NCI-H2196 treated with DMSO at 0.1 percent for 48 hours (cell line): ENCODE measurements around the gene DND1.
A peak's percentile ranks its signal among the peaks of the same experiment; 100 is the strongest.
"Not testable (repeated sequence)": the region's sequence is repeated elsewhere in the genome, so short reads cannot be mapped to it uniquely, and the experiment has no call there.

Experiments
- DNase-seq: peaks from one replicate; lab custom pipeline; 2025; ENCODE audit not compliant: unreplicated experiment; lab: John Stamatoyannopoulos, UW

Gene DND1

DNA sequence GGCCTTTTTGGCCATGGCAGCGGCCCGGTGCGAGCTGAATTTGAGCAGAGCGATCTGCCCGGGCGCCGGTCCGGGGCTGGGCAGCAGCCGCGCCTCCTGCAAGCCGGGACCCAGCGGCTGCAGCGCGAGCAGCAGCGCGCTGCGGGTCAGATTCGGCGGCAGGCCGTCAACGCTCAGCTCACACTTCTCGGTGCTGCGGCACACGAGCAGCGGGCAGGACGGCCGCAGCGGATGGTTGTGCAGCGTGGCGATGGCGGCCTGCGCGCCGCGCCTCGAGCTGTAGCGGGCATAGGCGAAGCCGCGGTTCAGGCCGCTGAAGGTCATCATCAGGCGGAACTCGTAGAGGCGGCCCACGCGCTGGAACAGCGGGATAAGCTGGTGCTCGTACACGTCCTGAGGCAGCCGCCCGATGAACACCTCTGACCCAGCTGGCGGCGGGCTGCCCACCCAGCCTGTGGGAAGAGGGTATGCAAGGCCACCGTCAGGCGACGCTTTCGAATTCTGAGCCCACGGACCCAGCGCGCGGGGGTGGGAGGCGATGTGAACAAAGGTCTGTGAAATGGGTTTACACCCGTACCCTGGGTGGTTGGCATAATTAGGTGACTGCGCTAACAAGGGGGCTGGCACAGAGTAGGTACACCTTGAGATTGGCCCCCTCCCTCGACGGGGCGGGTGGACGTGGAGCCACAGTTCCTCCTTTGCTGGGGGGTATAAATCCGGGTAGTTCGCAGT is 755 bp downstream of the DND1 start:
- DNase-seq: no peak

DNA sequence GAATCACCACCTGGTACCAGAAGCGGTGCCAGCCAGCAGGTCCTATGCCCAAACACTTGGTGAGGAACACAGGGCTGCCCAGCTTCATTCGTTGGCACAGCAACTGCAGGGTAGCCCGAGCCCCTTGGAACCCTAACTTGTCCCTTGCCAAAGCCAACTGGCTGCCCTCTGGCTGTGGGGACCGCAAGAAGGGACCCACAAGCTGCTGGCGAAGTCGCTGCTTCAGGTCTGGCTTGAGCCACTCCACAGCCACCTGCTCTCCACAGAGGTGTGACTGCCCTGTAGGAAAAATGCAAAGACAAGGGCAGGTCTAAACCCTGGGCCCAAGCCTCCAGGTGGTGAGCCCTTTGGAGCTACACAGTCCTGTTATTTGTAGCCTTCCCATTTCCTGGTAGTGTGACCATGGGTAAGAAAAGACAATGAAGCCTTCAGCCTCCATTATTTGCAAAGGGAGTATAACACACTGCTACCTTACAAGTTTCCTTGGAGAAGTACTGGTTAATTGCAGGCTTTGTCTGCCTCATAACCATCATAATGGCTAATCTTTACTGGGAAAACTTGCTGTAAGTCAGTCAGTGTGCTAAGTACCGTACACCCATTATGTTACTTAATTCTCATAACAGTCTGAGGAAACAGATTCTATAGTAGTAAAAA is 1.8 kb downstream of the DND1 start:
- no peak for DNase-seq

DNA sequence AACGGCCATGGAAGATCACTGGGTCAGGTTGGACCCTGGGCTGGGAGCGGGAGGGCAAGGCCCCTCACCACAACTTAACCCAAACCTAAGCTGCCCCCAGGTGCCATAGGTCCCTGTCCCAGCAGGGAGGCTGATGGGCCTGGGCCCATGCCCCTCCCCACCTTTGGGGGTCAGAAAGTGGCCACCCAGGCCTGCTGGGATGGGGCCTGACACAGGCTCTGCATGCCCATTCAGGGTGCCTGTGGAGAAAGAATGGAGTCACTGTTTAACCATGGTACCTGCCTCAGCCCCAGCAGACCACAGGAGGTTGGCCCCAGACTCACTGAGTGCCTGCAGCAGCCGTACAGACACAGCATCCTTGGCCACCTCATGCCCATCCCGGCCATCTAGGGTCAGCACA is 2.3 kb downstream of the DND1 start:
- not testable (repeated sequence) for DNase-seq

DNA sequence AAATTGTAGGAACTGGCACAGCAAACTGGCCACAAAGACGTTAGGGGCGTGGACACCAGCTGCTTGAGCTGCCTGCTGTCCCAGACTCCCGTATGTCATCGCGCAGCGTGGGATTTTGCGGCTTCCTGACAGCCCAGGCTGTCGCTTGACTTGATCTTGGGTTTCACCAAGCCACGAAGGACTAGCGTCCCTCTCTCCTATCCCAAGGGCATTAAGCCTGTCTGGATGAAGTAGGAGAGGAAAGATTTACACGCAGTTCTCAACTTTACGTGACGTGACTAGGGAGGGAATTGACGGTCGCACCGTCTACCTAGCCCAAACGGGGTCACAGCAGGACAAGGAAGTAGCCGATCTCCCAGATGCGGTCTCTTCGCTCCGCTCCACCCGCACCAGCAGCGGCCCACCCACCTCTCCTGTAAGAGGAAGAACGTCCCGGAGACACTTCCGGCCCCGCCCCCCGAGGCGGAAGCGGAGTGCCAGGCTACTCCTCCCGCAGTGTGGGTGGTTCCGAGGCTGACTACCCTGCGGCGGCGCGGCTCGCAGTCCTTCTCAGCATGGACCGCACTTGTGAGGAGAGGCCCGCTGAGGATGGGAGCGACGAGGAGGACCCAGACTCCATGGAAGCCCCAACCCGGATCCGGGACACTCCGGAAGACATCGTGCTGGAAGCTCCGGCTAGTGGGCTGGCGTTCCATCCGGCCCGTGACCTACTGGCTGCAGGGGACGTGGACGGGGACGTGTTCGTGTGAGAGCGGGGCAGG is 8.8 kb downstream of the DND1 start, which contains the start of gene WDR55:
WDR55 (plus strand) TSS at position 546 of the 761 bp plus-strand sequence; CDS start at position 555, 9 bp downstream.
- peak; percentile 77 for DNase-seq

DNA sequence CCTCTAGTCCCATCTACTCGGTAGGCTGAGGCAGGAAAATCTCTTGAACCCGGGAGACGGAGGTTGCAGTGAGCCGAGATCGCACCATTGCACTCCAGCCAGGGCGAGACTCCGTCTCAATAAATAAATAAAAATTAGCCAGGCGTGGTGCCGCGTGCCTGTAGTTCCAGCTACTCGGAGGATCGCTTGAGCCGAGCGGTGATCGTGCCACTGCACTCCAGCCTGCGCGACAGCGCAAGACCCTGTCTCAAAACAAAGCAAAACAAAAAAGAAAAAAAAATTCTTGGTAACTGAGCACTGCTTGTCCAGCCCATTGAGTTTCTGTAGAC is 9.4 kb downstream of the DND1 start:
- DNase-seq: no peak

DNA sequence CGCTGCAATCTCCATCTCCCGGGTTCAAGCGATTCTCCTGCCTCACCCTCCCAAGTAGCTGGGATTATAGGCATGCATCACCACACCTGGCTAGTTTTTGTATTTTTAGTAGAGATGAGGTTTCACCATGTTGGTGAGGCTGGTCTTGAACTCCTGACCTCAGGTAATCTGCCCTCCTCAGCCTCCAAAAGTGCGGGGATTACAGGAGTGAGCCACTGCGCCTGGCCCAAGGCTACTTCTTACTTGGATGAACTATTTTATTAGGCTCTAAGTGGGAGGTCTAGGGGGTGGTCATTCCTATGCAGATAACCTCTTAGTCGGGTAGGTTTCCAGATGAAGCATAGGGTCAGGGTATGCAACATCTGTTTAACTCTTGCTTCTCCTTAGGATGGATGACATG is 13.0 kb downstream of the DND1 start:
- DNase-seq: not testable (repeated sequence)

DNA sequence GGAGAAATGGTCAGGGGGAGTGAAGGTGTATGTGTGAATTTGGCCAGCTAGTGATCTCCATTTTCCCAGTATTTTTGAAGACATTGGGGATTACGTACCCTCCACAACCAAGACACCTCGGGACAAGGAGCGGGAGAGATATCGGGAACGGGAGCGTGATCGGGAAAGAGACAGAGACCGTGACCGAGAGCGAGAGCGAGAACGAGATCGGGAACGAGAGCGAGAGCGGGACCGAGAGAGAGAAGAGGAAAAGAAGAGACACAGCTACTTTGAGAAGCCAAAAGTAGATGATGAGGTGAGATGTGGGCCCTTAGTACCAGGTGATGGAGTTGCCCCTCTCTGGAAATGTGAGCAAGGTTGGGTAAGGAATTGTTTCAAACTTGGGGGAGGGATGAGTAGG is 14.5 kb downstream of the DND1 start:
- no peak for DNase-seq

DNA sequence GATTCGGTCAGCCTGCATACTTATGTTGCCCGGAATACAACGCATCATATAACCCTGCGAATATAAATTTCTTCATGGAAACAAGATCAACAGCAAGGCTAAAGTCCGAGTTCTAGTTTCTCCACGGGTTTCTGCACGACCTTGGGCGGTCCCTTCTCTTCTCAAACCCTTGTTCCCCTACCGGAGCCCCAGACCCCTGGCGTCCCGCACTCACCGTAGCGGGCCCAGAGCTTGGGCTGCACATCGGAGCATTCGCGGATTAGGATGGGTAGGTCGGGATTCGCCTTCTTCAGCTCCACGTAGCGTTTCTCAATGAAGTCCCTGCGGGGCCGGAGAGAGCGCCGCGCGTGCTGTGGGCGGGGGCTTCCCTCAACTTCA is 26.3 kb downstream of the DND1 start:
- DNase-seq: no peak

DNA sequence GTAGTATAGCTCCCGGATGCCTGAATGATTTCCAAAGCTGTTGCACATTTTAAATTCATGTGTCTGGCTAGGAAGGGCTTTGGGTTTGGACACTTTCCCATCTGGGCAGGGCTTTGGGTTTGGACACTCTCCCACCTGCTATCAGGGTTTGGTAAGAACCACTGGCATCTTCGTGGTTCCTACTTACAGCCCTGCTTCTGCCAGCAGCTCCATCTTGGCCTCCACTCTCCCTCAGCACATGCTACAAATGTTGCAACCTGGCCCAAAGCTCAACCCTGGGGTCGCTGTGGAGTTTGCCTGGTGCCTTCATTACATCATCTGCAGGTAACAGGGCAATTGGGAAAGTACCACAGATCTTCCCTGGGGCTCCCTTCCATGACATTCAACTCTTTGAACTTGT is 30.7 kb downstream of the DND1 start:
- peak; percentile 37 for DNase-seq

DNA sequence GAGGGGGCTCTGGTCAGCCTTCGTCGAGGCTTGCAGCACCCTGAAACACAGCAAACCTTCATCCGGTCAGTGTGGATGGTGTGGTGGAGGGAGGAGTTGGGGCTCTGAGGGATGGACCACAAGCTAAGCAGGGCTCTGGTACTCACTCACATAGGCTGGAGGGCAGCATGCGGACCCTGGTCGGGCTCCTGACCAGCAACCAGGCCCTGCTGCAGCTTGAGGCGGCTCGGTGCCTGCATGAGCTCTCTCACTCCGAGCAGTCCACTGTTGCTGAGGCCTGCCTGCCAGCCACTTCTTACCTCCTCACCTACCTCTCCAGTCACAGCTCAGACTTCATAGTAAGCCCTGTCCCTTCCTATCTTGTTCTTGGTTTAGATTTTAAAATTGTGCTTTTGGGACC is 31.7 kb downstream of the DND1 start:
- DNase-seq: no peak

DNA sequence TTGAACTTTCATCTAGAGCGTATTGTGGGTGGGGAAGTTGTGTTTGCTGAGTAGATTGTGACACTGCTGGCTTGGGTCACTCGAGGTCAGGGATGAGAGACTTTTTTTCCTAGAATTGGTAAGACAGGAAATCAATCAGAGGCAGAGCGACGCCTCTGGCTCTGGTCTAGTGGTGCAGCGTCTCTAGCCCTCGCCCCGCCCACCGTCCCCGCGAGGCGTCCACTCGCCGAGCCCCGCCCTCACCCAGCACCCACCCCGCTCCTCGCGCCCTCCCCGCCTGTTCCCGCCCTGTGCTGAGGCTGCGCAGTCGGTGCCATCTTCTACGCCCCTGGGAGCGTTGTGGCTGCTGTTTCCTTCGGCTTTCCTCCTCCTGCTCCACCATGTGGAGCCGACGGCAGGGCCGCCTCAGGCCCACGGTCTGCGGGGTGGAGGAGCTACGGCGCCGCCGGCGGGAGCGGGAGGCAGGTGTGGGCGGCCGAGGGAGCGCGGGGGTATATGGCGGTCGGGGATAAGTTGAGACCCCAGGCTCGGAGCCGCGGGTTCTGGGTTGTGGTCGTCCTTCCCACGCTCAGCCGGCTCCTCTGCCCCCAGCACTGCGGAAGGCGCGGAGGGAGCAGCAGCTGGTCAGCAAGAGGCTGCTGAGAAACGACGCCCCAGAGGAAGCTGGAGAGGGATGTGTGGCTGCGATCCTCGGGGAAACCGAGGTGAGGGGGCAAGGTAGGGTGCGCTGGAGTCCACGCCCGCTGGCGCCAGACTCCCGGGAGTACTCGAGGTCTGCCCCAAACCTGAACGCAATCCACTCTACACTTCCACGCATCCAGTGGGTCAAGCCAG is 34.0 kb downstream of the DND1 start, which contains the start of gene TMCO6:
TMCO6 (plus strand) TSS at position 304 of the 834 bp plus-strand sequence; CDS start at position 381, 77 bp downstream.
- DNase-seq: peak; percentile 95

DNA sequence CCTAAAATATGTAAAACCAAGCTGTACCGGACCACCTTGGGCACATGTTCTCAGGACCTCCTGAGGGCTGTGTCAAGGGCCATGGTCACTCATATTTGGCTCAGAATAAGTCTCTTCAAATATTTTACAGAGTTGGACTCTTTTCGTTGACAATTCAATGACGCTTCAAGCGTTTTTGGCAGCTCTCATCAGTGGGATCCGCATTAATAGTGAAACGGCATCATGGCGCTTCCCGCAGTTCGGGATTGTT is 34.6 kb downstream of the DND1 start:
- DNase-seq: not testable (repeated sequence)

DNA sequence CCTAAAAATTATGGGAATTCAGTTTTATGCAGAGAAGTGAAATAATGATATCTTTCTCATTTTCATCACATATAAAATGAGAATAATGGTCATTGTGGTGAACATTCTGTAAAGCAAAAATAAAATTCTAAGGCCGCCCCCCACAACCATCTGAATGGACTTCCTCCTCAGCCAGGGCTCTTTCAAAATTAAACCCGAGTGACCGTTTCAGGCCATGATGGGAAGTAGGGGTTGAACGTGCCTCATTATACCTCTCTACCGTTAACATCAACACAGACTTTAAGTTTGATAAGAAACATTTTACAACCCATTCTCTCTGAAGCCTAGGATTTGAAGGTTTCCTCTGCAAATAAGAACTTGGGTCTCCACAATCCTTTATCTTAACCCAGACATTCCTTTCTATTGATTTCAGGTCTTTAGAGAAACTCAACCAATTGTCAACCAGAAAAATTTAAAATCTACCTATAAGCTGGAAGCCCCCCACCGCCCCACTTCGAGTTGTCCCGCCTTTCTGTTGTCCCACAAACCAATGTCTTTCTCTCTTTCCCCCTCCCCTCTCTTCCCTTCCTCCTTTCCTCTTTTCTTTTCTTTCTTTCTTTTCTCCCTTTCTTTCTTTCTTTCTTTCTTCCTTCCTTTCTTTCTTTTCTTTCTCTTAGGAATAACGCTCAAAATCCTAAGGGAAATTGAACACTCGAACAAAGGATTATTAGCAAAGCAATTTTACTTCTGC is 35.8 kb downstream of the DND1 start:
- DNase-seq: no peak

DNA sequence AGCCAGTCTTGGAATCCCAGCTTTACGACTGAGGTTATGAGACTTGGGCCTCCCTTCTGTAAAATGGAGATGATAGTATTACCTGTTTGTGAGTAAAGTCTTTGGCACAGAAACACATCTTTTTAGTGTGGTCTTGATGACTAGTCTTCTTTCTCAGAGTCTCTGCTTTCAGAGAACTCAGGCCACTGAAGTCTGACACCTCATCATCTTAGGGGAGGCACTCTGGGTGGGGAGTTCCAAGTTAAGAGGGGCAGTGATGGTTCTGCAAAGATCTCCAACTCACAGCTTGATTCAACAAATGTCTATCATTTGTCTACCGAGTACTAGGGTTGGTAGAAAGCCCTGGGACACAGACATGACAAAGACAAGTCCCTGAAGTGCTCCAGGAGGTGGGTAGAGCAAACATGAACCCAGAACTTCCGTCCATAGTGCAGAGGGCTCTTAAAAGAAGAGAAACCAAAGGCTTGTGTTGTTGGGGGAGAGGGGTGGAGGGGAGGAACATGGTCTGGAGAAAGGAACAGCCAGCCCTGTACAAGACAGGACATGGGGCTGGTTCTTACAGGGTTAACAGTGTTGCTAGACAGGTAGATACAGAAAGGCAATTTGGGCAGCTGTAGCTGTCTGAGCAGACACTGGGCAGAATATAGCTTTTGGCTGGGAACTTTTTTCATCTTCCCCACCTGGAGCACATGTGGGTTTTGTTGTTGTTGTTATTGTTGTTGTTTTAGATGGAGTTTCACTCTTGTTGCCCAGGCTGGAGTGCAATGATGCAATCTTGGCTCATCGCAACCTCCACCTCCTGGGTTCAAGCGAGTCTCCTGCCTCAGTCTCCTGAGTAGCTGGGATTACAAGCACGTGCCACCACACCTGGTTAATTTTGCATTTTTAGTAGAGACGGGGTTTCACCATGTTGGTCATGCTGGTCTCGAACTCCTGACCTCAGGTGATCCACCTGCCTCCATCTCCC is 37.8 kb downstream of the DND1 start:
- no peak for DNase-seq

DNA sequence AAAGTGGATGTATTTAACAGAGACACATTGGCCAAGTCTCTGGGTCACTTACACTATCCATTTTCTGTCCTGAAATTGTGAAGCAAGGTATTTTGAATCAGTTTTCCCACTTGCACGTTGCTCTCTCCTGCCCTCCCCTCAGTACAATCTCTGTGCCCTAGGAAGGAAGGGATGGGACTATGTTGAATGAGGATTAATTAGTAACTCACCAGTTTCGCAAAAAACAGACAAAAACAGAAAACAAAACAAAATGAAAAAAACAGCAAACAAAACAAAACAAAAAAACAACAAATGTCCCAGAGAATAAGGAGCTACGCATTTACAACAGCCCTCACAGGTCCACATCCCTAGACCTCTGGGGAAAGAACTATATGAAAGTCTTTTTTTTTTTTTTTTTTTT is 39.3 kb downstream of the DND1 start:
- DNase-seq: no peak

DNA sequence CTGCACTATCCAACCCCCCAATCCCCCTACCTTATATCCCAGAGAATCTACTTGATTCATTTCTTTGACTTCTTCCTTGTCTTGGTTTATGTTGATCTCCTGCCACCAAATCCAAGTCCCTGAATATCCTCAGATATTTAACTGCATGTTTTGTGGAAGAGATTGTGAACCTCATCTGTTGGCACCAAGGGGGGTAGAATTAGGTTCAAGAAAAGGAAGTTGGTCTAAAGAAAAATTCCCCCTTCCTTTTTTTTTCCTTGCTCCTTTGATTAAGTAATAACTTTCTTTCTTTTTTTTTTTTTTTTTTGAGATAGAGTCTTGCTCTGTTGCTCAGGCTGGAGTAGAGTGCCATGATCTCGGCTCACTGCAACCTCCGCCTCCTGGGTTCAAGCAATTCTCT is 39.9 kb downstream of the DND1 start:
- DNase-seq: no peak

DNA sequence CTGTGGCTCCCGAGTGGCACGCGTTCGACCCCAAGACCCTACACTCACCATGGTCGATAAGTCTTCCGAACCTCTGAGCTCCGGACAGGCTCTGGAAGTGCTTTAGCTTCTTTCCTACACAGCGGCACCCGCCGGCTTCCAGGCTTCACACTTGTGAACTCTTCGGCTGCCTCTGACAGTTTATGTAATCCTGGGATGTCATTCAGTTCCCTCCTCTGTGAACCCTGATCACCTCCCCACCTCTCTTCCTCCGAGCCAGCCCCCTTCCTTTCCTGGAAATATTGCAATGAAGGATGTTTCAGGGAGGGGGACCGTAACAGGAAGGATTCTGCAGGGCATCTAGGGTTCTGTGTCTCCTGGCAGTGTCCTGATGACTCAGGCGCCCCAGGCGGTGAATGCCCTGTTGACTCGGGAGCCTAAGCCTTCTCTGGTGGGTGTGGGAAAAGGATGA is 40.3 kb downstream of the DND1 start, which contains the start of gene CD14:
CD14 (minus strand) TSS at position 155 of the 451 bp plus-strand sequence; CDS start at position 51, 104 bp downstream.
- no peak for DNase-seq

DNA sequence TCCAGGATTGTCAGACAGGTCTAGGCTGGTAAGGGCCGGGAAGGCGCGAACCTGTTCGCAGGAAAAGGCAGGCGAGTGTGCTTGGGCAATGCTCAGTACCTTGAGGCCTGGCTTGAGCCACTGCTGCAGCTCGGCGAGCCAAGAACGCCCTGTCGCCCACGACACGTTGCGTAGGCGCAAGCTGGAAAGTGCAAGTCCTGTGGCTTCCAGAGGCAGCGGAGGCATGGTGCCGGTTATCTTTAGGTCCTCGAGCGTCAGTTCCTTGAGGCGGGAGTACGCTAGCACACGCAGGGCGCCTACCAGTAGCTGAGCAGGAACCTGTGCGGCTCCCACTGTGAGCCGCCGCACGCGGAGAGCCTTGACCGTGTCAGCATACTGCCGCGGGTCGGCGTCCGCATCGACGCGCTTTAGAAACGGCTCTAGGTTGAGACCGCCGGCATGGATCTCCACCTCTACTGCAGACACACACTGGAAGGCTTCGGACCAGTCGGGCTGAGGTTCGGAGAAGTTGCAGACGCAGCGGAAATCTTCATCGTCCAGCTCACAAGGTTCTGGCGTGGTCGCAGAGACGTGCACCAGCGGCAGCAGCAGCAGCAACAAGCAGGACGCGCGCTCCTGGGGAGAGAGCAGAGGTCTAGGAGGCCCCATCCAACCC is 40.9 kb downstream of the DND1 start:
- no peak for DNase-seq

DNA sequence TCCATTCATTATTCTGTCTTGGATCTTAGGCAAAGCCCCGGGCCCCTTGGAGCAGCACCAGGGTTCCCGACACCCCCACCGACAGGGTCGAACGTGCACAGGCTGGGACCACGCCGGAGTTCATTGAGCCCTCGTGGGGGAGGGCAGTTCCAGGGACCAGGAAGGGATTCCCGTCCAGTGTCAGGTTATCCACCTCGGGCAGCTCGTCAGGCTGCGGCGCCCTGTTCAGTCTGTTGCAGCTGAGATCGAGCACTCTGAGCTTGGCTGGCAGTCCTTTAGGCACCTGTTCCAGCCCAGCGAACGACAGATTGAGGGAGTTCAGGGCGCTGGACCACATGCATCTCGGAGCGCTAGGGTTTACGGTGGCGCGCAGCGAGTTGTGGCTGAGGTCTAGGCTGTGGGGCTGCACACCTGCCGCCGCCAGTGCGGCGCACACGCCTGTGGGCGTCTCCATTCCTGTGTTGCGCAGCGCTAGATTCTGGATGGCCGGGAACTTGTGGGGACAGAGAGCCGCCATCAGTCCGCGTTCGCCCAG is 41.5 kb downstream of the DND1 start:
- no peak for DNase-seq
